Naive thymus-derived CD8-positive, alpha-beta T cell (primary cell): ENCODE measurements around the gene ADNP2. TPM values are rescaled to one million over a fixed set of nuclear protein-coding genes. Genes with fewer than 3 reads are reported as not detected.
"Not testable (repeated sequence)": the region's sequence is repeated elsewhere in the genome, so short reads cannot be mapped to it uniquely, and the experiment has no call there.

Source experiments
- ATAC-seq, 2 donors: fragments of 150-1000 bp; cut with Tn5 transposase in 1 of 2; sonication (Bioruptor Pico), chemical (Tn5 transposase) in 1 of 2; 1 replicate in 1 of 2; 2 replicates in 1 of 2; pipeline ENCODE4 v1.10.0; 2021; ENCODE audit warnings: mild to moderate bottlenecking in 2 of 2, moderate library complexity in 2 of 2
- POLR2A ChIA-PET: fragments of 350-600 bp; sonication (Branson Sonifier 250); formaldehyde crosslinking; loops from one replicate; lab custom pipeline; 2021; ENCODE audit warnings: antibody characterized with exemption; lab: Charles Lee
- DNase-seq, 10 donors: peaks; one replicate each; pipeline versions ENCODE4 v3.0.0 to v3.0.0-alpha.2; 2020 to 2022
- H3K27ac Mint-ChIP-seq, 10 donors: one replicate each; pipeline ENCODE4 v1.8.0; 2020 to 2022; ENCODE audit warnings: mild to moderate bottlenecking in 10 of 10, mixed read lengths in 10 of 10, moderate library complexity in 4 of 10, inconsistent platforms in 1 of 10
- H3K27me3 Mint-ChIP-seq, 5 donors: one replicate each; pipeline ENCODE4 v1.8.0; 2021 to 2022; ENCODE audit warnings: mixed read lengths in 5 of 5
- H3K36me3 Mint-ChIP-seq, 3 donors: one replicate each; pipeline ENCODE4 v1.8.0; 2020 to 2022; ENCODE audit warnings: mixed read lengths in 3 of 3, mild to moderate bottlenecking in 2 of 3, inconsistent platforms in 1 of 3
- H3K4me1 Mint-ChIP-seq, 4 donors: one replicate each; pipeline ENCODE4 v1.8.0; 2021 to 2022; ENCODE audit warnings: mixed read lengths in 4 of 4
- H3K4me3 Mint-ChIP-seq, 10 donors: one replicate each; pipeline ENCODE4 v1.8.0; 2020 to 2022; ENCODE audit warnings: mild to moderate bottlenecking in 10 of 10, mixed read lengths in 10 of 10, moderate library complexity in 6 of 10, inconsistent platforms in 1 of 10
- H3K9me3 Mint-ChIP-seq, 9 donors: one replicate each; pipeline ENCODE4 v1.8.0; 2020 to 2022; ENCODE audit warnings: mixed read lengths in 9 of 9, mild to moderate bottlenecking in 3 of 9, inconsistent platforms in 1 of 9, moderate library complexity in 1 of 9
- polyA plus RNA-seq, 3 donors: library from polyadenylated mRNA; unstranded; fragments of 300-500 nt; fragmentation: Illumina TruSeq; gene quantifications; one replicate each; pipeline ENCODE4 v1.2.3, GENCODE V29; 2021
- total RNA-seq, 8 experiments: library from RNA in 2 of 8; stranded (reverse) in 2 of 8; gene quantifications; one replicate each; pipeline ENCODE4 v1.2.3 and lab custom pipeline; 2021 to 2026

ADNP2 gene
- total and polyA plus RNA-seq, 5 experiments from 2014 or later = 8.1 to 25.5 (median 11.7) TPM

DNA sequence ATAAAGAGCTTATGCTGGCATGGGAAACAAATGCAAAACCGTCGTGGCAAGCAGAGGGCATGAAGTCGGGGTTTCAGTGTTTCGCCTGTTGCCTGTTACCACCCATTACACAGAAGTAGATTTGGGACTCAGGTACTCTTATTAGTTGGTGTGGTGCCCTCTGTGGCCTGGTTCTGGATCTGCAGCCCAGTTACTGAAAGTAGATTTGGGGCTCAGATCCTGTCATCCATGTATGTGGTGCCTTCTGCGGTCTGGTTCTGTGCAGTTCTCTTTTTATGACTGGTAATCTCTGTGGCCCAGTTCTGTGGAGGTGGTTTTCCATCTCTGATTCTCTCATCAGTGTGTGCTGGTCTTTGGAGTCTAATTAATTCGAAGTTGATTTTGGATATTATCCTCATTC, 45.2 kb downstream of the ADNP2 start:
- POLR2A ChIA-PET = no interaction called here
- Mint-ChIP-seq H3K27ac (peak overlapping the region in 1 of 10 donors; percentile 66), H3K4me3 (no peak overlapping the region)

DNA sequence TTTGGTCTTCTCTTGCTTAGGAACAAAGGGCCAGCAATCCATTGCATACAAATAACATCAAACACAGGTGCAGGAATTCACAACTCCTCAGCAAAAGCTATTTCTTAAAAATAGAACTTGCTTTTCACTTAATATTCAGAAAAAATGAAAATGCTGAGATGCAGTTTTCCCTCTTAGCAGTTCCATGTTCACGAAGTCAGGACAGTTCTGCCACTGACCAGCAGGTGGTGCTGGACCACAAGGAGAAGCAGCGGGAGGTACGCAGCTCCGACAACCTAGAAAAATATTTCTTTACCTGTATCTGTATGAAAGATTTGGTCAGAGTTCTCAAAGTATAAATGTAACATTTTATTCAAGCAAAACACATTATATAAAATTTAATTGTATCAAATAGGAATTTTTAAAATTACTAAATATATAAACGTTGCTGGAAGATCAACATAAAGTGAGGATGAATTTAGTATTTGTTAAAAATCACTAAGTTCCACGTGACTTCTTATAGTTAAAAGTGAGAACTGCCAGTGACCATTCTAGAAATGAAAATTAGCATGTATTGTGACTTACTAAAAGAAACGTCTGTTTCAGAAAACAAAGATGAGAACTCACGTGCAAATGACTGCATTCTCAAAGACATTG, 48.8 kb downstream of the ADNP2 start:
- peak; percentile 47 to 87 (median 70) for DNase-seq
- Mint-ChIP-seq H3K27me3 (peaks cover 4 to 30% (median 15%) of the 10 kb centered on the region in 5 donors), H3K4me1 (peaks cover 0 to 9% (median 4%) of the 10 kb centered on the region in 4 donors), H3K9me3 (peaks cover 0 to 4% (median 0%) of the 10 kb centered on the region in 9 donors), H3K27ac (no peak overlapping the region), H3K36me3 (peaks cover 0 to 2% (median 0%) of the 10 kb centered on the region in 3 donors), H3K4me3 (no peak overlapping the region)
- POLR2A ChIA-PET = no interaction called here
- peak; percentile 59 to 64 for ATAC-seq

More for the DNA sequence above, 45.2 kb downstream of the ADNP2 start:
- Mint-ChIP-seq H3K36me3 (no peaks in the 10 kb centered on the region), H3K4me1 (peaks cover 0 to 3% (median 1%) of the 10 kb centered on the region in 4 donors), H3K27me3 (peaks cover 0 to 10% (median 4%) of the 10 kb centered on the region in 5 donors), H3K9me3 (no peaks in the 10 kb centered on the region)
- DNase-seq = peak in 4 of 10 donors; percentile 17 to 36 (median 26)
- ATAC-seq = peak; percentile 65 to 78

DNA sequence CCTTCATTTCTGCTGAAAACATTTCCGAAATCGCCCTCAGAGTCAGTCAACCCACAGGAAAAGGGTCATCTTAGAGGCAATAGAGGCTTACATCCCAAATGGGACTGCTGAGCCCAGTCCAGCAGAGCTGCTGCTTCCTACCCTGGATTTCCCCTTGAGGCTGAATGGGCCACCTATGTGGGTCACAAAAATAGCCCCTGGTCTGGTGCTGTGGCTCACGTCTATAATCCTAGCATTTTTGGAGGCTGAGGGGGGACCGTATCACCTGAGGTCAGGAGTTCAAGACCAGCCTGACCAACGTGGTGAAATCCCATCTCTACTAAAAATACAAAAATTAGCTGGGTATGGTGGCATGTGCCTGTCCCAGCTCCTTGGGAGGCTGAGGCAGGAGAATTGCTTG, 49.3 kb downstream of the ADNP2 start:
- no peak overlapping the region for H3K27ac Mint-ChIP-seq
- H3K4me3 Mint-ChIP-seq = no peak overlapping the region
- H3K27me3 Mint-ChIP-seq = peaks cover 4 to 35% (median 15%) of the 10 kb centered on the region in 5 donors
- ATAC-seq (no peak), DNase-seq (no peak)
- H3K9me3 Mint-ChIP-seq = peaks cover 0 to 4% (median 0%) of the 10 kb centered on the region in 9 donors
- POLR2A ChIA-PET = no interaction called here
- peaks cover 0 to 2% (median 0%) of the 10 kb centered on the region in 3 donors for H3K36me3 Mint-ChIP-seq
- H3K4me1 Mint-ChIP-seq = peaks cover 0 to 9% (median 4%) of the 10 kb centered on the region in 4 donors

DNA sequence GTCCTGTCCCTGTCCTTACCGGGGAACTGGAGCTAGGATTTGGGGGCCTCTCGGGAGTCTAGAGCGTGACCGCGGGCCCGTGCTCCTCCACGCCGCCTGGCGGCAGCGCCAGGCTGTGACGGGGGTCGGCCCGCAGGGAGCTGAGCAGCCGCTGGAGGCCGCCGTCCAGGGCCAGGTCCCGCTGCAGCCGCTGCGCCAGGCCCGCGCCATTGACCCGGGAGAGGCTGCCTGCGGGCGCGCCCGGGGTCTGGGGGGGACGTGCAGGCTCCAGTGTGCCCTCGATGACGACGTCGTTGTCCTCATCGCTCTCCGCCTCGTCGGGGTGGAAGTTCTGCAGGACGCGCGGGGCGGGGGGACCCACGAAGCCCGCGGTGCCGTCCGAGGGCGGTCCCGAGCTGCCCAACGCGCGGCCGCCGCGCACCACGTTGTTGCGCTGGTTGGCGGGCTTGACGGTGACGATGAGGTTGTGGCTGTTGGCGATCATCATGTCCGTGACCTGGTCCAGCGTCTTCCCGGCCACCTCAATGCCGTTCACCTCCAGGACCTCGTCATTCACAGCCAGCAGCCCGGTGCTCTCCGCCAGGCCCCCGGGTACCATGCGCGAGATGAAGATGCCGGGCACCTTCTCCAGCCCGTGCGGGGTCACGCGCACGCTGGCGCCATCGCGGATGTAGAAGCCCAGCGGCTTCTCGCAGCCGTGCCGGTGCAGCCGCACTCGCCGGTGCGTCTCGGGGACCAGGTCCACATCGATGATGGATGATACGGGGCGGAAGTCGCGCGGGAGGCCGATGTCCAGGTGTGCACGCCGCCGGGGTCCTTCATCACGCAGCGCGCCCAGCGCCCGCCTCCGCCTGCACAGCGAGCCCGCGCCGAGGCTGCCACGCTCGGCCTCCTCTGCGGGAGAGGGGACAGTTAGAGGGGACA, 50.9 kb downstream of the ADNP2 start:
- POLR2A ChIA-PET = no interaction called here
- ATAC-seq (peak; percentile 88 to 90), DNase-seq (peak in 8 of 10 donors; percentile 20 to 55 (median 38))
- Mint-ChIP-seq H3K4me3 (peak overlapping the region in 9 of 10 donors; percentile 29 to 67 (median 55)), H3K36me3 (peaks cover 2 to 8% (median 2%) of the 10 kb centered on the region in 3 donors), H3K27ac (no peak overlapping the region), H3K27me3 (peaks cover 4 to 35% (median 17%) of the 10 kb centered on the region in 5 donors), H3K4me1 (peaks cover 0 to 9% (median 2%) of the 10 kb centered on the region in 4 donors), H3K9me3 (peaks cover 0 to 19% (median 12%) of the 10 kb centered on the region in 9 donors)

DNA sequence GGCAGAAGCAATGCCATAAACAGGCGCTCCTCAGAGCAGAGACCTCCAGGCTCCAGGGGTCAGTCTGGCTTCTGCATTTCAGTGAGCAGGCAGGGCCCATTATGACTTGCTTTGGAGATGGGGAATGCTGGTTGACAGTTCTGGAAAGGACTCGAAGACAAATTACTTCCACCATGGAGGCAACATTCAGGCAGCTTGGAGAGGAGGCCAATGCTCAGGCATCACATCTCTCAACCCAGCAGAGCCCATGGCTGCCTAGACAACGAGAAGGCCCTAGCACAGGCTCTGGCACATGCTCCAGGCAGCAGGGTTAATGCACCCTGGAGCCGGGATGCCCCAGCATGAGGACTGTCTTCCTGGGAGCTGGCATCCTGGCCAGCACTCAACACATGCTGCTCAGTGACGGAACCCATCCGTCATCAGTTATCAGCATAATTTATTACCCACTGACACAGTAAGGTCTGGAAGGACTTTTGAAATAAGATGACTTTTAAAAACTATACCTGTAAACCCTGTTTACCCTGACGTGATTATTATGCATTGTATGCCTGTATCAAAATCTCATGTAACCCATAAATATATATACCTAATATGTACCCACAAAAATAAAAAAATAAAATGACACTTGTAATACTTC, 52.8 kb downstream of the ADNP2 start:
- no peak overlapping the region for H3K4me3 Mint-ChIP-seq

DNA sequence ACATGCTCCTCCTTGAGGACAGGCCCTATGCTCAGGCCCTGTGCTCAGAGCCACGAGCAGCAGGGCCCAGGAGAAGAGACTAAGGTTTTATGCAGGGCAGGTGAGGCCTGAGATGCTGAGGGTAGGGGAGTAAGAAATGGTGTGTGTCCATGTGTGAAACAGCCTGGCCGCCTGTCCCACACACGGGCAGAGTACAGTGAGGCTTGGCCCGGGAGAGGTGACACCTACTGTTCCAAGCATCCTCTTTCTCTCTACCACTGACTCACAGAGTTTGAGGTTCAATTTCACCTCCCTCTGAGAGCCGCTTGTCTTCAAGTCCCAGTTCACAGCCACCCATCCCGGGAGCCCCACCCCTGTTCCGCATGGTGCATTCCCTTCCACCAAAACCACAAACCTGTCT, 54.1 kb downstream of the ADNP2 start:
- no peak overlapping the region for H3K27ac Mint-ChIP-seq
- peaks cover 0 to 10% (median 4%) of the 10 kb centered on the region in 4 donors for H3K4me1 Mint-ChIP-seq

More for the DNA sequence above, 52.8 kb downstream of the ADNP2 start:
- Mint-ChIP-seq H3K4me1 (peaks cover 0 to 9% (median 3%) of the 10 kb centered on the region in 4 donors), H3K27ac (peak overlapping the region in 1 of 10 donors; percentile 21), H3K27me3 (peaks cover 4 to 42% (median 17%) of the 10 kb centered on the region in 5 donors), H3K36me3 (peaks cover 2 to 14% (median 2%) of the 10 kb centered on the region in 3 donors), H3K9me3 (peaks cover 0 to 32% (median 16%) of the 10 kb centered on the region in 9 donors)
- no peak for ATAC-seq
- no peak for DNase-seq
- POLR2A ChIA-PET = no interaction called here

DNA sequence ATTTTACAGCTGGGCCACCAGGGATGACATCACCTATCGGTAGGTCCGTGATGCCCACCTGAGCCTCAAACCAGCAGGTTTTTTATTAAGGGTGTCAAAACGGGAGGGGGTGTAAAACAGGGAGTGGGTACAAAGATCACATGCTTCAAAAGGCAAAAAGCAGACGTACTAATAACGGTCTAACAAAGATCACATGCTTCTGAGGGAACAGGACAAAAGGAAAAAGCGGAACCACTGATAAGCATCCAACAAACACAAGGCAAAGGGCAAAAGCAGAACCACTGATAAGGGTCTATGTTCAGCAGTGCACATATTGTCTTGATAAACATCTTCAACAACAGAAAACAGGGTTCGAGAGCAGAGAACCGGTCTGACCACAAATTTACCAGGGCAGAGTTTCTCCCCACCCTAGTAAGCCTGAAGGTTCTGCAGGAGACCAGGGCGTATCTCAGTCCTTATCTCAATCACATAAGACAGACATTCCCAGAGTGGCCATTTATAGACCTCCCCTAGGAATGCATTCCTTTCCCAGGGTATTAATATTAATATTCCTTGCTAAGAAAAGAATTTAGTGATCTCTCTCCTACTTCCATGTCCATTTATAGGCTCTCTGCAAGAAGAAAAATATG, 55.8 kb downstream of the ADNP2 start:
- DNase-seq, POLR2A ChIA-PET, H3K4me1 Mint-ChIP-seq, H3K4me3 Mint-ChIP-seq, H3K27ac Mint-ChIP-seq, ATAC-seq: not testable (repeated sequence)
- Mint-ChIP-seq H3K27me3 (peaks cover 4 to 52% (median 22%) of the 10 kb centered on the region in 5 donors), H3K9me3 (peaks cover 0 to 32% (median 16%) of the 10 kb centered on the region in 9 donors), H3K36me3 (peaks cover 2 to 14% (median 2%) of the 10 kb centered on the region in 3 donors)

More for the DNA sequence above, 54.1 kb downstream of the ADNP2 start:
- Mint-ChIP-seq H3K9me3 (peaks cover 0 to 32% (median 16%) of the 10 kb centered on the region in 9 donors), H3K27me3 (peaks cover 4 to 46% (median 20%) of the 10 kb centered on the region in 5 donors), H3K4me3 (no peak overlapping the region), H3K36me3 (peaks cover 2 to 14% (median 2%) of the 10 kb centered on the region in 3 donors)
- POLR2A ChIA-PET = no interaction called here
- no peak for ATAC-seq
- no peak for DNase-seq

DNA sequence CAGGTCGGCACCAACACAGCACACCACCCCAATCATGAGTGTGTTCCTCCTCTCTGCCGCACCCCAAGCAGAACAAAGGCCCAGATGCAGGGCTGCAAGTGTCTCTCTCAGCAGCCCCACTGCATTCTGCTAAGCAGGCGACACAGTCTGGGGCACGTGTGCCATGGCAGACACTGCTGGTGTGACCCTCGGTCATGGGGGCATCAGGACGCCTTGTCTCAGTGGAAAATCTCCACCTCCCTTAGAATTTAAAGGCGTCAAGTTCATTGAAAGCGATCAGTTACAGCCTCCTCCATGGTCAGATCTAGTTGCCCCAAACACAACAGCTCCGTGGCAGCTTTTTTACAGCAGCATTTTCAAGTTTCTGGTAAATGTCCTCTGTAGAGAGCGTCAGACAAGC, 57.2 kb downstream of the ADNP2 start:
- Mint-ChIP-seq H3K9me3 (peaks cover 0 to 32% (median 16%) of the 10 kb centered on the region in 9 donors), H3K27me3 (peaks cover 6 to 52% (median 25%) of the 10 kb centered on the region in 5 donors), H3K4me3 (no peak overlapping the region), H3K27ac (no peak overlapping the region), H3K4me1 (peaks cover 0 to 6% (median 1%) of the 10 kb centered on the region in 4 donors), H3K36me3 (peaks cover 0 to 14% (median 2%) of the 10 kb centered on the region in 3 donors)
- DNase-seq (no peak), ATAC-seq (no peak)
- POLR2A ChIA-PET = no interaction called here

DNA sequence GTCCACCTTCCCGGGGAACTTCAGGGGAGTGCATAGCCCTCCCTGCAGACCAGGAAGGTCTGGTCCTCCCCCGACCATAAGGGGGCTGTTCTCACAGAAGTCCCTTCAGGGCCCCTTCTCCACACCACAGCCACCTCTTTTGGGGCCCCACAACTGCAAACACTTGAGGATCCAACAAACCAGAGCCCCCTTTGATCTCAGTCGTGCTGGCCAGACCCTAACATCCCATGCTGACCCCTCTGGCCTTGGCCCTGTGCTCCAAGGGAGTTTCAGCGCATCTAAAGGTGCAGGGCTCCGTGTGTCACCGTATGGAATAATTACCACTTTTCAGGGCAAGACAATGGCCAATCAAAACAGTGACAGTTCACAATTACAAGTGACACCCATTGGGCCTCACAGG, 57.7 kb downstream of the ADNP2 start:
- ATAC-seq (no peak), DNase-seq (no peak)
- Mint-ChIP-seq H3K36me3 (peaks cover 0 to 14% (median 2%) of the 10 kb centered on the region in 3 donors), H3K27ac (no peak overlapping the region), H3K4me3 (no peak overlapping the region), H3K27me3 (peaks cover 9 to 52% (median 27%) of the 10 kb centered on the region in 5 donors), H3K9me3 (peaks cover 0 to 32% (median 16%) of the 10 kb centered on the region in 9 donors), H3K4me1 (peaks cover 3 to 11% (median 5%) of the 10 kb centered on the region in 4 donors)
- POLR2A ChIA-PET = no interaction called here

DNA sequence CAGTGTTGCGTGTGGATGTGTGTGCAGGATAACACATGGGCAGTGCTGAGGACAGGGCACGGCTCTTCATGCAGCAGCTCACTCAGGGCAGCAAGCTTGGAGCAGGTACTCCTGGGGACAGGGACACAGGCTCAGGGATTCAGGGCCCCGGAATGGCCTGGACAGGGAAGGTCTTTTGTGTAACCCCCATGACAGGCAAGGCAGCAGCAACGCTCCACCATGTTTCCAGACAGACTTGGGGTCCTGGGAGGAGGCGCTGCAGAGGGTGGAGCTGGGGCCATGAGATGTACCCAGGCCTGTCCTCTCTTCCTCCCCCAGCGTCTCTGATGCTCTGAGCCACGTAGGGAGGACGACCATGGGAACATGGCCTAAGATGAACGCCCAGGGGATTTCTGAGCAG, 58.3 kb downstream of the ADNP2 start:
- DNase-seq = no peak
- peaks cover 0 to 14% (median 2%) of the 10 kb centered on the region in 3 donors for H3K36me3 Mint-ChIP-seq
- peaks cover 3 to 14% (median 5%) of the 10 kb centered on the region in 4 donors for H3K4me1 Mint-ChIP-seq
- H3K4me3 Mint-ChIP-seq = peak overlapping the region in 1 of 10 donors; percentile 20
- H3K9me3 Mint-ChIP-seq = peaks cover 0 to 32% (median 16%) of the 10 kb centered on the region in 9 donors
- no peak for ATAC-seq
- POLR2A ChIA-PET = interaction anchor here (1.0 kb wide), 1 partner anchor 9 kb away, joined by 4 read pairs; no protein-coding TSS in a partner anchor
- H3K27me3 Mint-ChIP-seq = peaks cover 7 to 52% (median 24%) of the 10 kb centered on the region in 5 donors
- peak overlapping the region in 1 of 10 donors; percentile 15 for H3K27ac Mint-ChIP-seq

DNA sequence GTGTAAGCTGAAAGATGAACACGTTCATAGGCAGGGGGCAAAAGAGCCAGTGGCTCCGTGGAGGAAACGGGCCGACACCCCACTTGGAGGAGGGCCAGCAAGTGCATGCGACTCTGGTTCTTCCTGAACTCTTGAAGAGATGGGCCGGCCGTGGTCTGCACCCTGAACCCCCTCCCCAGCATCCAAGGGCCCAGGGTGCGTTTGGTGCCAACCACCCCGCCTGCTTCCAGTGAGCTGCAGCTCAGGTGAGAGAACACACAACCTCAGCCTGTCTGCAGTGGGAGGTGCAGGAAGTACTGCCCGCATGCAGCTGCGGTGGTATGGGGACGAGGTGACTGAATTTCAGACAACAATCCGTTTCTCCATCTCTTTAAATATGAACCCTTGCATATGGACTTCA, 58.9 kb downstream of the ADNP2 start:
- DNase-seq = peak in 4 of 10 donors; percentile 24 to 34 (median 30)
- Mint-ChIP-seq H3K4me1 (peaks cover 3 to 14% (median 5%) of the 10 kb centered on the region in 4 donors), H3K27me3 (peaks cover 5 to 51% (median 27%) of the 10 kb centered on the region in 5 donors), H3K27ac (no peak overlapping the region), H3K9me3 (peaks cover 0 to 29% (median 16%) of the 10 kb centered on the region in 9 donors), H3K36me3 (peaks cover 0 to 14% (median 2%) of the 10 kb centered on the region in 3 donors), H3K4me3 (no peak overlapping the region)
- POLR2A ChIA-PET = interaction anchor here (1.0 kb wide), 1 partner anchor 8 kb away, joined by 4 read pairs; no protein-coding TSS in a partner anchor
- peak; percentile 68 to 91 for ATAC-seq
